CD4-positive, alpha-beta memory T cell (primary cell): Measurements from ENCODE around the gene TBC1D16. TPM values are rescaled to one million over a fixed set of nuclear protein-coding genes. Genes with fewer than 3 reads are reported as not detected.
A peak's percentile ranks its signal among the peaks of the same experiment; 100 is the strongest.

Experiments
- CTCF ChIA-PET: fragments of 350-600 bp; sonication (Branson Sonifier 250); formaldehyde crosslinking; loops from one replicate; lab custom pipeline; 2021; ENCODE audit warnings: inconsistent platforms; ENCODE audit not compliant: partially characterized antibody; lab: Charles Lee
- POLR2A ChIA-PET: fragments of 350-600 bp; sonication (Branson Sonifier 250); formaldehyde crosslinking; loops from one replicate; lab custom pipeline; 2021; ENCODE audit not compliant: partially characterized antibody; lab: Charles Lee
- DNase-seq, 5 donors: peaks; one replicate each; pipeline versions ENCODE4 v3.0.0 to v3.0.0-alpha.2; 2020 to 2022; ENCODE audit warnings: mixed read lengths in 1 of 5
- H3K27ac ChIP-seq: one replicate; pipeline ENCODE4 v1.7.0; 2013; ENCODE audit warnings: low read depth, low read length
- H3K27me3 ChIP-seq: 2 replicates; pipeline ENCODE4 v1.7.0; 2013; ENCODE audit warnings: mild to moderate bottlenecking, low read length, moderate library complexity; ENCODE audit not compliant: insufficient read depth
- H3K36me3 ChIP-seq: 2 replicates; pipeline ENCODE4 v1.7.0; 2013; ENCODE audit warnings: mild to moderate bottlenecking, low read length, moderate library complexity; ENCODE audit not compliant: insufficient read depth
- H3K4me1 ChIP-seq: 2 replicates; pipeline ENCODE4 v1.7.0; 2013; ENCODE audit warnings: mild to moderate bottlenecking, low read length, moderate library complexity; ENCODE audit not compliant: insufficient read depth
- H3K4me3 ChIP-seq, 2 donors: one replicate each; pipeline ENCODE4 v1.7.0; 2013; ENCODE audit warnings: low read length in 2 of 2, mild to moderate bottlenecking in 1 of 2
- H3K9me3 ChIP-seq, 2 donors: one replicate each; pipeline ENCODE4 v1.7.0; 2013; ENCODE audit warnings: low read length in 2 of 2, control low read depth in 1 of 2; ENCODE audit not compliant: control insufficient read depth in 1 of 2
- H3K27ac Mint-ChIP-seq, 7 donors: one replicate each; pipeline ENCODE4 v1.8.0; 2020 to 2021; ENCODE audit warnings: mixed read lengths in 7 of 7, mild to moderate bottlenecking in 6 of 7, inconsistent platforms in 3 of 7, moderate library complexity in 3 of 7
- H3K27me3 Mint-ChIP-seq, 2 donors: one replicate each; pipeline ENCODE4 v1.8.0; 2020 to 2021; ENCODE audit warnings: mixed read lengths in 2 of 2
- H3K36me3 Mint-ChIP-seq, 2 donors: one replicate each; pipeline ENCODE4 v1.8.0; 2020 to 2021; ENCODE audit warnings: mixed read lengths in 2 of 2, inconsistent platforms in 1 of 2, mild to moderate bottlenecking in 1 of 2
- H3K4me1 Mint-ChIP-seq, 4 donors: one replicate each; pipeline ENCODE4 v1.8.0; 2020 to 2021; ENCODE audit warnings: mixed read lengths in 4 of 4, mild to moderate bottlenecking in 1 of 4
- H3K4me3 Mint-ChIP-seq, 8 donors: one replicate each; pipeline ENCODE4 v1.8.0; 2020 to 2021; ENCODE audit warnings: mixed read lengths in 8 of 8, mild to moderate bottlenecking in 7 of 8, moderate library complexity in 6 of 8, inconsistent platforms in 3 of 8
- H3K9me3 Mint-ChIP-seq, 8 donors: one replicate each; pipeline ENCODE4 v1.8.0; 2020 to 2021; ENCODE audit warnings: mixed read lengths in 8 of 8, mild to moderate bottlenecking in 5 of 8, inconsistent platforms in 3 of 8, moderate library complexity in 1 of 8
- intact Hi-C: fragments of 100-400 bp; cut with micrococcal nuclease; formaldehyde crosslinking; loops from one replicate; pipeline ENCODE4 v1.15.1; 2023
- polyA plus RNA-seq, 2 donors: library from polyadenylated mRNA; unstranded; fragments of 300-500 nt; fragmentation: Illumina TruSeq; gene quantifications; one replicate each; pipeline ENCODE4 v1.2.3, GENCODE V29; 2021
- total RNA-seq, 2 experiments: library from RNA; stranded (reverse); gene quantifications; one replicate each; pipeline ENCODE4 v1.2.3, GENCODE V29; 2021

TBC1D16 gene
- total and polyA plus RNA-seq, 4 experiments from 2014 or later, result 1.2 to 1.8 (median 1.3) TPM; not detected in 1

DNA sequence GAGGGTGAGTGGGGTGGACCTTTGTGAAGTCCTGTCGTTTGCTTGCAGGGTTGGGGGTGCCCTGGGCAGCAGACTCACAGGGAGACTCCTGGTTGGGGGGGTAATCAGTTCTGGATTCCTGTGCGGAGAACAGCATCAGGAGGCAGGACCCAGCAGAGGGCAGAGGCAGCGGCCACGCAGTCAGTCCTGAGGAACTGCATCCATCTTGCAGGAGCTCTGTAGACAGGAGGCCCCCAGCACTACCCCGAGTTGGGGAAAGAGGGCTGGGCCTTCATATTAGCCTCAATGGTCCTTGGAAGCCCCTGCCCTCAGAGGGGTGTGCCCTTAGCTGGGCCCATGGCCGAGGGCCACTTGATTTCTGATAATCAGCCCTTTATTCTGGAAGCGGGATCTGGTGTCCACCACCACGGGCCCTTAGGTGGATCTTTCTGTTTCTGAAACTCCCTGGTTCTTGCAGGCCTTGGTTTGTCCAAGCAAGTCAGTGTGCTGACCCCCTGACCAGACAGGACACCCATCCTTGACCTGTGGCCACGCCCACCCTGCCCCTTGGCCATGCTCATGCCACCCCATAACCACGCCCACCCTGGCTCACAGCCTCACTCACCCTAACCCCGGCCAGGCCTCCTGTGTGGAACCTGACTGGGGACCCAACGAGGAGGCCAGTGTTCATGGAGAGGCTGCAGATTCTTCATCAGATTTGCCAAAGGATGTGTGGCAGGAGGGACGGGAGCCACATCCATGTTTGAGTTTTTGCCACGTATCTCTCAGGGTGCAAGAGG is 122.9 kb downstream of the TBC1D16 start:
- Histone ChIP-seq H3K27ac (no peak overlapping the region), H3K9me3 (no peaks in the 10 kb centered on the region), H3K36me3 (no peaks in the 10 kb centered on the region), H3K4me1 (no peaks in the 10 kb centered on the region), H3K4me3 (no peak overlapping the region), H3K27me3 (no peaks in the 10 kb centered on the region)
- no peak overlapping the region for H3K27ac Mint-ChIP-seq
- no peaks in the 10 kb centered on the region for H3K9me3 Mint-ChIP-seq
- no peak overlapping the region for H3K4me3 Mint-ChIP-seq
- no peak for DNase-seq
- H3K36me3 Mint-ChIP-seq, result no peaks in the 10 kb centered on the region
- ChIA-PET CTCF (no interaction called here), POLR2A (no interaction called here)
- intact Hi-C loops, result loop anchor here (10.0 kb wide), 1 partner anchor 68 kb away; no protein-coding TSS in a partner anchor
- H3K27me3 Mint-ChIP-seq, result peaks cover 10 to 17% of the 10 kb centered on the region in 2 donors
- H3K4me1 Mint-ChIP-seq, result peaks cover 0 to 2% (median 0%) of the 10 kb centered on the region in 4 donors

DNA sequence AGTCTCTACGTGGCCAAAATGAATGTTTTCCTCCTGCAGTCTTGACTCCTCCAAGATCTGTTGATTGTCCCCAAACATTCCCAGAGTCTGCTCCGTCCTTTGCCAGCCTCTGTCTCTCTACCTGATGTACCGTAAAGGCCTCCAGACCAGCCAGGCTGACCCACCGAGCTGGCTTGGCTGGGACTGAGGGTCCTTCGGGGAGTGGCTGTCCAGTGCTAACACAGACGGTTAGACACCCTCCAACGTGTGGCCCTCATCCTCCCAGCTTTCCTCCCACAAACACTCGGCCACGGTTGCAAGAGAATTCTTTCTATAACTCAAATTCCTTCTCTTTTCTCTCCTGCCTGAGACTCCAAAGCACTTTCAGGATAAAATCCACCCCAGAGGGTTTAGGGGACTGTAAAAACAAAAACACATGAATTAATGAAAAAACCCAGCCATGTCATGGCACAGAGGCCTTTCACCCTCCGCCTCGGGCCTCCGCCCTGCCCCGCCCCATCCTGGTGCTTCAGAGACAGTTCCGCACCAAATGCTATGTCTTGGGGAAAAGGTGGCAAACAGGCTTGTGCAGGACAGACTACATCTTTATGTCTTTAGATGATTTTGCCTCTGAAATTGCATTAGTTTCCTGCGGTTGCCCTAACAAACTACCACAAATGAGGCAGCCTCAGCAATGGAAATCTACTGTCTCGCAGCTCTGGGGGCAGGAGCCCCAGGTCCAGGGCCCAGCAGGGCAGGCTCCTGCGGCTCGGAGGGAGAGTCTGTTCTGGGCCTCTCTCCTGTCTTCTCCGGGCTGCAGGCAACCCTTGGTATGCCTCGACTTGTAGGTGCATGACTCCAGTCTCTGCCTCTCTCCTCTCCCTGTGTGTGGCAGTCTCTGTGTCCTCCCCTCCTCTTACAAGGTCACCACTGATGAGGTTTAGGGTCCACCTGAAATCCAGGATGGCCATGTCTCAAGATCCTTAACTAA is 124.0 kb downstream of the TBC1D16 start:
- H3K27ac Mint-ChIP-seq, result peak overlapping the region in 1 of 7 donors; percentile 48
- CTCF ChIA-PET, result no interaction called here

DNA sequence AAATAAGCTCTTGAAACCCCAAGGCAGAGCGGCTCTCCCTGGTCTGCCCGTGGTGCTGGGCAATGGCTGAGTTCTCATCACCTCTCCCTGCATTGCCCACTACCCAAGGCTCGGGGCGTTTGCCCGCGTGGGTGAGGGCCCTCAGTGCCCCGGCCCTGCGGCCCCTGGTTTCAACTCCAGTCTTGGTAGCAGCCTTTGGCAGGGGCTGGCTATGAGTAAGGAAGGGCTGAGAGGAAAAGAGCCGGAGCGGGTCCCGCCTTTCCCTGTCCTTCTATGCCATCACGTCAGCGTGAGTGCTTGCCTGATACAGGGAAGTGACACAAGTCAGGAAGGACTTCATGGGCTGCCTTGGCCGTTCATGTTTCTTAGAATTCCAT is 124.7 kb downstream of the TBC1D16 start:
- no peak overlapping the region for H3K4me3 ChIP-seq
- no peaks in the 10 kb centered on the region for H3K9me3 ChIP-seq
- H3K27me3 Mint-ChIP-seq, result peaks cover 10 to 13% of the 10 kb centered on the region in 2 donors
- ChIA-PET CTCF (no interaction called here), POLR2A (no interaction called here)
- no peak overlapping the region for H3K4me3 Mint-ChIP-seq
- H3K27me3 ChIP-seq, result no peaks in the 10 kb centered on the region
- H3K27ac Mint-ChIP-seq, result no peak overlapping the region
- no peaks in the 10 kb centered on the region for H3K9me3 Mint-ChIP-seq
- no peaks in the 10 kb centered on the region for H3K4me1 ChIP-seq
- no peak for DNase-seq
- no peaks in the 10 kb centered on the region for H3K36me3 ChIP-seq
- no peaks in the 10 kb centered on the region for H3K36me3 Mint-ChIP-seq
- no peaks in the 10 kb centered on the region for H3K4me1 Mint-ChIP-seq
- no peak overlapping the region for H3K27ac ChIP-seq
- intact Hi-C loops, result loop anchor here (10.0 kb wide), 1 partner anchor 66 kb away; no protein-coding TSS in a partner anchor

More for the DNA sequence above, 124.0 kb downstream of the TBC1D16 start:
- POLR2A ChIA-PET, result no interaction called here
- no peak overlapping the region for H3K4me3 Mint-ChIP-seq
- Histone ChIP-seq H3K27me3 (no peaks in the 10 kb centered on the region), H3K36me3 (no peaks in the 10 kb centered on the region), H3K4me3 (no peak overlapping the region), H3K4me1 (no peaks in the 10 kb centered on the region), H3K9me3 (no peaks in the 10 kb centered on the region), H3K27ac (no peak overlapping the region)
- no peaks in the 10 kb centered on the region for H3K9me3 Mint-ChIP-seq
- H3K27me3 Mint-ChIP-seq, result peaks cover 13 to 16% of the 10 kb centered on the region in 2 donors
- intact Hi-C loops, result loop anchor here (10.0 kb wide), 1 partner anchor 67 kb away; no protein-coding TSS in a partner anchor
- peaks cover 0 to 2% (median 0%) of the 10 kb centered on the region in 4 donors for H3K4me1 Mint-ChIP-seq
- DNase-seq, result no peak
- H3K36me3 Mint-ChIP-seq, result no peaks in the 10 kb centered on the region

DNA sequence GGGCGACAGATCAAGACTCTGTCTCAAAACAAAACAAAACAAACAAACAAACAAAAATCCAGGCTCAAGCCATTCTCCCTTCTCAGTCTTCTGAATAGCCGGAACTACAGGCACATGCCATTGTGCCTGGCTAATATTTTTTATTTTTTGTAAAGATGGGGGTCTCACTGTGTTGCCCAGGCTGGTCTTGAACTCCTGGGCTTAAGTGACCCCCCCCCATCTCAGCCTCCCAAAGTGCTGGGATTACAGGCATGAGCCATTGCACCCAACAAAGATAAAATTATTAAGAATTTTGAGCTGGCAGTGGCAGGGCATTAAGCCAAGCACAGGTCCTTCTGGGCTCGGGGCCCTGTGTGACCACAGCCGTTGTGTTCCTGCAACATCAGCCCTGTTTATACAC is 126.6 kb downstream of the TBC1D16 start:
- Mint-ChIP-seq H3K27ac (no peak overlapping the region), H3K36me3 (no peaks in the 10 kb centered on the region), H3K27me3 (peaks cover 13% of the 10 kb centered on the region in 2 donors), H3K4me1 (no peaks in the 10 kb centered on the region), H3K4me3 (no peak overlapping the region), H3K9me3 (no peaks in the 10 kb centered on the region)
- H3K4me3 ChIP-seq, result no peak overlapping the region
- intact Hi-C loops, result no loop called here
- DNase-seq, result no peak
- no peaks in the 10 kb centered on the region for H3K36me3 ChIP-seq
- no peaks in the 10 kb centered on the region for H3K9me3 ChIP-seq
- POLR2A ChIA-PET, result no interaction called here
- no peaks in the 10 kb centered on the region for H3K4me1 ChIP-seq
- H3K27ac ChIP-seq, result no peak overlapping the region
- no peaks in the 10 kb centered on the region for H3K27me3 ChIP-seq
- CTCF ChIA-PET, result no interaction called here

DNA sequence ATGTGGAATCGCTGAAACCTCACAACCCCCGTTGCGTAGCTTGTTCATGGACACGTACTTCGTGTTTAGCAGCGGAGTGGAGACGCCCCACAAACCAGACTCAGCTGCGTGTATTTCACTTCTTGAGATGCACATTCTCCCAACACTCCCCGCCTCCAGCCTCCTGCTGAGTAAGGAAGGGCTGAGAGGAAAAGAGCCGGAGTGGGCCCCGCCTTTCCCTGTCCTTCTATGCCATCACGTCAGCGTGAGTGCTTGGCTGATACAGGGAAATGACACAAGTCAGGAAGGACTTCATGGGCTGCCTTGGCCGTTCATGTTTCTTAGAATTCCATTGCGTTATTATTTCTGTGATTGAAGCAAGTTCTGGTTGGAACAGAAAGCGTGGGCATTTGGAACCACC is 127.8 kb downstream of the TBC1D16 start:
- Histone ChIP-seq H3K27me3 (no peaks in the 10 kb centered on the region), H3K9me3 (no peaks in the 10 kb centered on the region), H3K4me1 (no peaks in the 10 kb centered on the region), H3K36me3 (no peaks in the 10 kb centered on the region), H3K27ac (no peak overlapping the region), H3K4me3 (no peak overlapping the region)
- Mint-ChIP-seq H3K36me3 (no peaks in the 10 kb centered on the region), H3K9me3 (no peaks in the 10 kb centered on the region), H3K4me3 (no peak overlapping the region), H3K27ac (no peak overlapping the region), H3K27me3 (peaks cover 13 to 15% of the 10 kb centered on the region in 2 donors), H3K4me1 (no peaks in the 10 kb centered on the region)
- ChIA-PET POLR2A (no interaction called here), CTCF (no interaction called here)
- intact Hi-C loops, result no loop called here
- DNase-seq, result no peak

DNA sequence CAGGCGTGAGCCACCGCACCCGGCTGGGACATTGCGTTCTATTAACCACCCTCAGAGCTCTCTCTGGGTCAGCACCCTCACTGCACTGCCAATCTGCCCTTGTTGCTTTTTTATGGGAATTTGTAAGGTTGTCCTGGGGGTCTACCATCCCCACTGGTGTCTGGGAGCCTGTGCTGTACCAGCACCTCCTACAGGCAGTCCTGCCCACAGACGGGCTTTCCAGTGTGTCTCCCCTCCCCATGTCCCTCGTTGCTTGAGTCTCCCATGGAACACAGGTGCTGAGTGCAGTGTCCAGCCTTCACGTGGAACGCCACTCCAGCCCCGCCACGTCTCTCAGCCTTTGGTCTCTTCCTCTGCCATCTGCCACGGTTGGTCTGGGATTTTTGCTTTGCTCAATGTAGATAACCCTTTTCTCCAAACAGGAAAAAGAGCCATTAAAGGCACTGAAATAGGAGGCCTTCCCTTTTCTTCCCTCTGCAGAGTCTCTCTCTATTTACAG is 128.4 kb downstream of the TBC1D16 start:
- H3K4me3 ChIP-seq, result no peak overlapping the region
- no peak for DNase-seq
- ChIA-PET POLR2A (no interaction called here), CTCF (no interaction called here)
- H3K4me1 ChIP-seq, result no peaks in the 10 kb centered on the region
- no peak overlapping the region for H3K27ac ChIP-seq
- no peaks in the 10 kb centered on the region for H3K36me3 ChIP-seq
- H3K9me3 Mint-ChIP-seq, result no peaks in the 10 kb centered on the region
- H3K9me3 ChIP-seq, result no peaks in the 10 kb centered on the region
- no peaks in the 10 kb centered on the region for H3K4me1 Mint-ChIP-seq
- H3K27ac Mint-ChIP-seq, result no peak overlapping the region
- intact Hi-C loops, result no loop called here
- no peaks in the 10 kb centered on the region for H3K36me3 Mint-ChIP-seq
- H3K27me3 ChIP-seq, result no peaks in the 10 kb centered on the region
- peaks cover 13 to 15% of the 10 kb centered on the region in 2 donors for H3K27me3 Mint-ChIP-seq
- H3K4me3 Mint-ChIP-seq, result no peak overlapping the region

DNA sequence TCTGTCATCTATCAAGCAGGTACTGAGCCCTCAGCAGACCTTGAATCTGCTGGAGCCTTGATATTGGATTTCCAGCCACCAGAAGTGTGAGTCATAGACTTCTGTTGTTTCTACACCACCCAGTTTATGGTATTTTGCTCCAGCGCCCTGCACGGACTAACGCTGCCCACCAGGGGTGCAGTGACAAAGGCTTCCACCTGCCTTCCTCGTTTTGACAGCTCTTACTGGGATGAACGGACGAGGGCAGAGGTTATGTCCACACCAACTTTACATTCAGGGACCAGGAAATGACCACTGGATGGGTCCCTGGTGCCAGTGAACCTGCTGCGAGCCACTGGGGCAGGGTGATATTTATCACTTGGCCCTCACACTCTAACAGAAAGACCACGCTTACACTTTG is 129.8 kb downstream of the TBC1D16 start:
- POLR2A ChIA-PET, result no interaction called here
- DNase-seq, result no peak
- H3K27me3 Mint-ChIP-seq, result peaks cover 12 to 17% of the 10 kb centered on the region in 2 donors
- Histone ChIP-seq H3K27me3 (no peaks in the 10 kb centered on the region), H3K9me3 (no peaks in the 10 kb centered on the region), H3K36me3 (no peaks in the 10 kb centered on the region), H3K27ac (no peak overlapping the region), H3K4me3 (no peak overlapping the region), H3K4me1 (no peaks in the 10 kb centered on the region)
- no peak overlapping the region for H3K27ac Mint-ChIP-seq
- no peaks in the 10 kb centered on the region for H3K36me3 Mint-ChIP-seq
- CTCF ChIA-PET, result no interaction called here
- intact Hi-C loops, result no loop called here
- no peak overlapping the region for H3K4me3 Mint-ChIP-seq
- H3K4me1 Mint-ChIP-seq, result no peaks in the 10 kb centered on the region
- H3K9me3 Mint-ChIP-seq, result no peaks in the 10 kb centered on the region
